GM12875 (cell line): Measurements from ENCODE around the gene ELMO3.

Source experiments
- H3K4me3 ChIP-seq: one replicate; pipeline ENCODE4 v1.5.1; 2011; ENCODE audit warnings: low read depth, low read length, control low read depth
- CTCF ChIP-seq: IDR thresholded peaks from 2 replicates; pipeline ENCODE4 v1.5.1; 2011; ENCODE audit warnings: low read depth, mild to moderate bottlenecking, control low read depth, inconsistent platforms, low read length, moderate library complexity, borderline replicate concordance; ENCODE audit not compliant: insufficient read depth

Gene ELMO3

GRCh38 chr16:67230809-67231660 lies 32.1 kb downstream of the ELMO3 start:
- no peak for TF ChIP-seq CTCF
- H3K4me3 ChIP-seq: no peak overlapping the region

GRCh38 chr16:67233596-67233995 lies 34.7 kb downstream of the ELMO3 start:
- no peak overlapping the region for H3K4me3 ChIP-seq
- TF ChIP-seq CTCF: no peak

- TF ChIP-seq CTCF: no peak
- H3K4me3 ChIP-seq: no peak overlapping the region
Measured at GRCh38 chr16:67234180-67234597, 35.3 kb downstream of the ELMO3 start.

DNA sequence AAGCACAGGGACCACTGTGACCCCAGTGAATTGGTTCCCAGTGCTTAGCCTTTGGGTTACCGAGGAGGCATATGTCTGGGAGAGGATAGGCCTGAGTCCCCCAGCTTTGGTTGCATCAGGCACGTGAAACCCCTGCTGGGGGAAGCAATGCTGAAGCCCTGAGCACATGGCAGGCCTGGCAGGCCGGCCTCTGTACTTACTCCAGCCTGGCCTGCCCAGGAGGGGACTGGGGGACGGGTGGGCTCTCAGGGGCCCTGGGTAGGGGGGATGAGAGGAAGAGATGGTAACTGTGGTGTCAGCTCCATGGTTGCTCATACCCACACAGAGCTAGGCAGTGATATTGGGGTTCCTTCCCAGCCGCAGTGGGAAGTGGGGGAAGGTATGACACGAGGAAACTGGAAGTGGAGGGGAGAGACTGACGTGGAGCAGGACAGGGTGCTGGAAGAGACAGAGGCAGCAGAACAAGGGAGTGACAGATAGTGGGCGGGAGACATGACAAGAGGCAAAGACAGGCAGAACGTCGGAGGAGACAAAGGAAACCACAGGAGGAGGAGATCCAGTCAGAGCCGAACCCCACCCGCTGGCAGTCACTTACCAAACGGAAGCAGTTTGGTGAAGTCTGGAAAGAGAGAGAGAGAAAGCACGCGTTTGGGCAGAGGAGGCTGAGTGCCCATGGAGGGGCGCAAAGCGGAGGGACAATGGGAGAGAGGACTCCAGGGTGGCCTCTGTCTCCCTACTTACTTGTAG lies 37.1 kb downstream of the ELMO3 start:
- no peak for TF ChIP-seq CTCF
- H3K4me3 ChIP-seq: no peak overlapping the region

DNA sequence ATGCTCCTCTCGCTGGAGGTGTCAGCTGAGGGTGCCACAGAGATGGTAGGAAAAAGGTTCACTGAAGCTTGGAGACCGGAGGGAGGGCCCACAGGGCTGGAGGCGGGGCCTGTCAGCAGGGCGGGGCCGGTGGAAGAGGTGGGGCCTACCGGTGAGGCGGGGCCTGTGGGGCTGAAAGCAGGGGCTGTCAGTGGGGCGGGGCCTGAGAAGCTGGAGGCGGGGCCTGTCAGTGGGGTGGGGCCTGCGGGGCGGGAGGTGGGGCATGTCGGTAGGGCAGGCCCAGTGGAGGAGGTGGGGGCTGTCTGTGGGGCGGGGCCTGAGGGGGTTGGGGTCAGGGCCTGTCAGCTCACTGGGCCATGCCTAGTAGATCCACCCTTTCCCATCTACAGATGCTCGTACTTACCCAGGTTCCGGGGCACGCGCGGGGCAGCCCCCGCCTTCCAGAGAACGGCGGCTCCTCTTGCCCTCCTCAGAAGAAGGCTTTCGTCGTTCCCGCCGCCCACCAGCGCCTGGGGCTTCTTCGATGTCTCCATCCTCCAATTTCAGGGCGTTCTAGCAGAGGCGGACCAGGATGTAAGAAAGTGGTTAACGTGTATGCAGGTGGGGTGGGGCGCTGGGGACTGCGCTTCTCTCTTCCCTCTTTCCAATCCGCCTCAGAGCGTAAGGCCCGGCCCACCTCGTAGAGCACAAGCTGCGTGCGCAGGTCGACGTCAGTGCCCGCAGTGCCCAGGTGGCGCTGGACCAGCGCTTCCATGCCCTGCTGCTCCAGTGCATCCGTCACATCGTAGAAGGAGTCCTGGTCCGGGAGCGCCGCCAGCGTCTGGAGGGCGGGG lies 37.8 kb downstream of the ELMO3 start:
- no peak overlapping the region for H3K4me3 ChIP-seq

More for the DNA sequence above, 37.8 kb downstream of the ELMO3 start:
- TF ChIP-seq CTCF: no peak
